HEK293 (cell line): Measurements from ENCODE around the gene NEK6.

Source experiments
- CTCF ChIA-PET: fragments of 350-600 bp; formaldehyde crosslinking; extraction: SDS; loops from one replicate; lab custom pipeline; 2021; ENCODE audit warnings: antibody characterized with exemption; lab: Yijun Ruan, JAX
- POLR2A ChIA-PET: fragments of 300-600 bp; formaldehyde crosslinking; extraction: SDS; loops from one replicate; lab custom pipeline; 2020; ENCODE audit warnings: antibody characterized with exemption, inconsistent platforms; lab: Yijun Ruan, JAX
- H3K27ac ChIP-seq: fragments of 200-500 bp; sonication (Bioruptor generic); 2 replicates; pipeline ENCODE4 v1.5.1; 2014; ENCODE audit warnings: low read depth, low read length, control low read depth, inconsistent platforms; ENCODE audit errors: extremely low read depth
- H3K36me3 ChIP-seq, 2 experiments: fragments of 200-500 bp in 1 of 2; sonication (Bioruptor generic) in 1 of 2; 1 replicate in 1 of 2; 2 replicates in 1 of 2; pipeline ENCODE4 v1.5.1; 2014 to 2017; ENCODE audit warnings: inconsistent platforms in 2 of 2, low read length in 2 of 2; ENCODE audit not compliant: control insufficient read depth in 2 of 2, insufficient read depth in 1 of 2
- H3K4me1 ChIP-seq: fragments of 200-500 bp; sonication (Bioruptor generic); 2 replicates; pipeline ENCODE4 v1.5.1; 2014; ENCODE audit warnings: mild to moderate bottlenecking, low read length, inconsistent platforms; ENCODE audit not compliant: control insufficient read depth, insufficient read depth
- H3K4me3 ChIP-seq: 2 replicates; pipeline ENCODE4 v1.5.1; 2011; ENCODE audit warnings: low read depth, mild to moderate bottlenecking, control low read depth, low read length, moderate library complexity
- H3K9me3 ChIP-seq: fragments of 200-500 bp; sonication (Bioruptor generic); 2 replicates; pipeline ENCODE4 v1.5.1; 2014; ENCODE audit warnings: low read depth, low read length, inconsistent platforms; ENCODE audit not compliant: control insufficient read depth, insufficient read depth
- KLF10 ChIP-seq: fragments of 450-650 bp; IDR thresholded peaks from 2 replicates; pipeline ENCODE4 v1.5.1; 2018; ENCODE audit warnings: missing biosample characterization, mild to moderate bottlenecking, missing genetic modification characterization
- MZF1 ChIP-seq: fragments of 450-650 bp; formaldehyde crosslinking; IDR thresholded peaks from 2 replicates; pipeline ENCODE4 v1.5.1; 2017; ENCODE audit warnings: missing biosample characterization, missing genetic modification characterization, borderline replicate concordance
- PRDM1 ChIP-seq: fragments of 450-650 bp; formaldehyde crosslinking; IDR thresholded peaks from 2 replicates; pipeline ENCODE4; 2016; ENCODE audit warnings: missing biosample characterization, missing genetic modification characterization
- SP7 ChIP-seq: fragments of 450-650 bp; formaldehyde crosslinking; IDR thresholded peaks from 2 replicates; pipeline ENCODE4 v1.5.1; 2016; ENCODE audit warnings: missing biosample characterization, missing genetic modification characterization
- ZBTB17 ChIP-seq: fragments of 450-650 bp; formaldehyde crosslinking; IDR thresholded peaks from 2 replicates; pipeline ENCODE4 v1.5.1; 2016; ENCODE audit warnings: missing biosample characterization, missing genetic modification characterization
- ZBTB20 ChIP-seq: fragments of 450-650 bp; formaldehyde crosslinking; IDR thresholded peaks from 2 replicates; pipeline ENCODE4 v1.5.1; 2016; ENCODE audit warnings: missing biosample characterization, missing genetic modification characterization
- ZNF121 ChIP-seq: fragments of 450-650 bp; formaldehyde crosslinking; IDR thresholded peaks from 2 replicates; pipeline ENCODE4 v1.5.1; 2016; ENCODE audit warnings: missing biosample characterization, missing genetic modification characterization
- ZNF302 ChIP-seq: fragments of 450-650 bp; formaldehyde crosslinking; IDR thresholded peaks from 2 replicates; pipeline ENCODE4 v1.5.1; 2016; ENCODE audit warnings: missing biosample characterization, missing genetic modification characterization, low read depth
- ZNF335 ChIP-seq: fragments of 450-650 bp; formaldehyde crosslinking; conservative IDR thresholded peaks from 2 replicates; pipeline ENCODE4 v1.5.1; 2016; ENCODE audit warnings: missing biosample characterization, missing genetic modification characterization
- ZNF366 ChIP-seq: fragments of 450-650 bp; formaldehyde crosslinking; conservative IDR thresholded peaks from 2 replicates; pipeline ENCODE4 v1.5.1; 2016; ENCODE audit warnings: missing biosample characterization, missing genetic modification characterization
- ZNF510 ChIP-seq: fragments of 450-650 bp; formaldehyde crosslinking; IDR thresholded peaks from 2 replicates; pipeline ENCODE4 v1.5.1; 2018; ENCODE audit warnings: mild to moderate bottlenecking, missing genetic modification characterization, missing biosample characterization; ENCODE audit not compliant: insufficient replicate concordance
- ZNF549 ChIP-seq: fragments of 450-650 bp; IDR thresholded peaks from 2 replicates; pipeline ENCODE4 v1.5.1; 2018; ENCODE audit warnings: missing biosample characterization, missing genetic modification characterization, mild to moderate bottlenecking, inconsistent platforms, moderate library complexity
- ZNF555 ChIP-seq: fragments of 450-650 bp; formaldehyde crosslinking; conservative IDR thresholded peaks from 2 replicates; pipeline ENCODE4 v1.5.1; 2017; ENCODE audit warnings: missing biosample characterization, mild to moderate bottlenecking, missing genetic modification characterization, inconsistent platforms
- ZNF600 ChIP-seq: fragments of 450-650 bp; formaldehyde crosslinking; IDR thresholded peaks from 2 replicates; pipeline ENCODE4 v1.5.1; 2016; ENCODE audit warnings: missing biosample characterization, missing genetic modification characterization
- ZNF654 ChIP-seq: fragments of 450-650 bp; formaldehyde crosslinking; IDR thresholded peaks from 2 replicates; pipeline ENCODE4 v1.5.1; 2016; ENCODE audit warnings: low read depth, missing biosample characterization, missing genetic modification characterization
- ZNF768 ChIP-seq: fragments of 450-650 bp; formaldehyde crosslinking; IDR thresholded peaks from 2 replicates; pipeline ENCODE4 v1.5.1; 2018; ENCODE audit warnings: missing biosample characterization, mild to moderate bottlenecking, missing genetic modification characterization
- ZNF777 ChIP-seq: fragments of 450-650 bp; formaldehyde crosslinking; IDR thresholded peaks from 2 replicates; pipeline ENCODE4 v1.5.1; 2017; ENCODE audit warnings: missing biosample characterization, missing genetic modification characterization, borderline replicate concordance
- TF ChIP-seq, protein P1 (sequence below): fragments of 450-650 bp; formaldehyde crosslinking; IDR thresholded peaks from 2 replicates; pipeline ENCODE4 v1.5.1; 2017; ENCODE audit warnings: missing biosample characterization, missing genetic modification characterization
- TF ChIP-seq, protein P2 (sequence below): fragments of 450-650 bp; formaldehyde crosslinking; IDR thresholded peaks from 2 replicates; pipeline ENCODE4 v1.5.1; 2016; ENCODE audit warnings: missing biosample characterization, missing genetic modification characterization
- TF ChIP-seq, protein P3 (sequence below): fragments of 450-650 bp; formaldehyde crosslinking; IDR thresholded peaks from 2 replicates; pipeline ENCODE4 v1.5.1; 2016; ENCODE audit warnings: missing biosample characterization, missing genetic modification characterization, borderline replicate concordance
- TF ChIP-seq, protein P4 (sequence below): fragments of 450-650 bp; formaldehyde crosslinking; IDR thresholded peaks from 2 replicates; pipeline ENCODE4 v1.5.1; 2016; ENCODE audit warnings: missing biosample characterization, missing genetic modification characterization
- TF ChIP-seq, protein P5 (sequence below): fragments of 450-650 bp; formaldehyde crosslinking; IDR thresholded peaks from 2 replicates; pipeline ENCODE4 v1.5.1; 2016; ENCODE audit warnings: missing biosample characterization, missing genetic modification characterization
- TF ChIP-seq, protein P6 (sequence below): fragments of 450-650 bp; formaldehyde crosslinking; IDR thresholded peaks from 2 replicates; pipeline ENCODE4 v1.5.1; 2016; ENCODE audit warnings: missing biosample characterization, missing genetic modification characterization, low read depth
- TF ChIP-seq, protein P7 (sequence below): fragments of 450-650 bp; formaldehyde crosslinking; IDR thresholded peaks from 2 replicates; pipeline ENCODE4 v1.5.1; 2016; ENCODE audit warnings: missing biosample characterization, missing genetic modification characterization

NEK6 gene

DNA sequence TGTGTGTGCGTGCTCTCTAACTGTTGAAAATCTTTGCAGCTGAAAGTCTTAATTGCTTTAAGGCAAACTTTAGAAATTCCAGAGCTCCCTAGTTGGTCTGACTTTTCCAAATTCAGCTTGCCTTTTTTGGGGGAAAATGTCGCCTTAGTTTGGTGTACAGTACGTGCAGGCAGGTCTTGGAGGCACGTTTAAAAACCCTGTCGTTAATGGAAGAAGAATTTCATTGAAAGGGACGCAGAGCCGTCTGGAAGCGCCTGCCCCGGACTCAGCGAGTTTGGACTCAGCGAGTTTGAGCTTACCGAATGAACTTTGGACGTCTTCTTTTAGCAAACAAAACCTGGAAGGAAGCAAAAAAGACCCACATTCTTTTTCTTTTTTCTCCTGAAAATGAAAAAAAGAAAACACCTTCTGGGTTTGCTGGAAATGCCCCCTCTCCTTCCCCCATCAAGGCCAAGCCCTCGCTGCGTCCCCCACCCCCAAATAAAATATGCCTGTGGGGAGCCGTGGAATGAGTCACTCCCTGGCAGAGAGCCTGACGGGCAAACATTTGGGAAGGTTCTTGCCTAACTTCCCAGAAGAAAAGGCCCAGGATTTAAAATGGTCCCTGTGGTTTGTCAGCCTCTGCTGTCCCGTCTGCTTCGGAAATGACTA, 1.5 kb downstream of the NEK6 start:
- Histone ChIP-seq H3K4me1 (peaks cover 5% of the 10 kb centered on the region), H3K27ac (peak overlapping the region; percentile 80), H3K4me3 (peak overlapping the region; percentile 76), H3K36me3 (no peaks in the 10 kb centered on the region), H3K9me3 (no peaks in the 10 kb centered on the region)
- POLR2A ChIA-PET, result interaction anchor here (0.6 kb wide), 1 partner anchor 115 kb away, joined by 3 read pairs; no protein-coding TSS in a partner anchor
- CTCF ChIA-PET, result interaction anchor here (0.5 to 0.9 kb wide), 4 partner anchors 132 to 1962 kb away, joined by 3 to 4 read pairs (median 4); no protein-coding TSS in a partner anchor
- peak; percentile 37; the same call in 1 of the 2 replicates for TF ChIP-seq PRDM1 (tag by site-specific recombination)
- TF ChIP-seq ZNF654 (tag by site-specific recombination), result no peak
- peak; percentile 76 for TF ChIP-seq ZBTB20 (tag by site-specific recombination)
- TF ChIP-seq, protein P1, sequence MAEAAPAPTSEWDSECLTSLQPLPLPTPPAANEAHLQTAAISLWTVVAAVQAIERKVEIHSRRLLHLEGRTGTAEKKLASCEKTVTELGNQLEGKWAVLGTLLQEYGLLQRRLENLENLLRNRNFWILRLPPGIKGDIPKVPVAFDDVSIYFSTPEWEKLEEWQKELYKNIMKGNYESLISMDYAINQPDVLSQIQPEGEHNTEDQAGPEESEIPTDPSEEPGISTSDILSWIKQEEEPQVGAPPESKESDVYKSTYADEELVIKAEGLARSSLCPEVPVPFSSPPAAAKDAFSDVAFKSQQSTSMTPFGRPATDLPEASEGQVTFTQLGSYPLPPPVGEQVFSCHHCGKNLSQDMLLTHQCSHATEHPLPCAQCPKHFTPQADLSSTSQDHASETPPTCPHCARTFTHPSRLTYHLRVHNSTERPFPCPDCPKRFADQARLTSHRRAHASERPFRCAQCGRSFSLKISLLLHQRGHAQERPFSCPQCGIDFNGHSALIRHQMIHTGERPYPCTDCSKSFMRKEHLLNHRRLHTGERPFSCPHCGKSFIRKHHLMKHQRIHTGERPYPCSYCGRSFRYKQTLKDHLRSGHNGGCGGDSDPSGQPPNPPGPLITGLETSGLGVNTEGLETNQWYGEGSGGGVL (tag by site-specific recombination), result peak; percentile 84
- TF ChIP-seq KLF10, result peak; percentile 65; the same call in 1 of the 2 replicates
- TF ChIP-seq MZF1 (tag by site-specific recombination), result peak; percentile 49; the same call in 1 of the 2 replicates
- TF ChIP-seq, protein P2, sequence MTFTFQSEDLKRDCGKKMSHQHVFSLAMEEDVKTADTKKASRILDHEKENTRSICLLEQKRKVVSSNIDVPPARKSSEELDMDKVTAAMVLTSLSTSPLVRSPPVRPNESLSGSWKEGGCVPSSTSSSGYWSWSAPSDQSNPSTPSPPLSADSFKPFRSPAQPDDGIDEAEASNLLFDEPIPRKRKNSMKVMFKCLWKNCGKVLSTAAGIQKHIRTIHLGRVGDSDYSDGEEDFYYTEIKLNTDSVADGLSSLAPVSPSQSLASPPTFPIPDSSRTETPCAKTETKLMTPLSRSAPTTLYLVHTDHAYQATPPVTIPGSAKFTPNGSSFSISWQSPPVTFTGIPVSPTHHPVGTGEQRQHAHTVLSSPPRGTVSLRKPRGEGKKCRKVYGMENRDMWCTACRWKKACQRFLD (tag by site-specific recombination), result no peak
- peak; percentile 36; the same call in 1 of the 2 replicates for TF ChIP-seq ZNF366 (tag by site-specific recombination)
- TF ChIP-seq, protein P3, sequence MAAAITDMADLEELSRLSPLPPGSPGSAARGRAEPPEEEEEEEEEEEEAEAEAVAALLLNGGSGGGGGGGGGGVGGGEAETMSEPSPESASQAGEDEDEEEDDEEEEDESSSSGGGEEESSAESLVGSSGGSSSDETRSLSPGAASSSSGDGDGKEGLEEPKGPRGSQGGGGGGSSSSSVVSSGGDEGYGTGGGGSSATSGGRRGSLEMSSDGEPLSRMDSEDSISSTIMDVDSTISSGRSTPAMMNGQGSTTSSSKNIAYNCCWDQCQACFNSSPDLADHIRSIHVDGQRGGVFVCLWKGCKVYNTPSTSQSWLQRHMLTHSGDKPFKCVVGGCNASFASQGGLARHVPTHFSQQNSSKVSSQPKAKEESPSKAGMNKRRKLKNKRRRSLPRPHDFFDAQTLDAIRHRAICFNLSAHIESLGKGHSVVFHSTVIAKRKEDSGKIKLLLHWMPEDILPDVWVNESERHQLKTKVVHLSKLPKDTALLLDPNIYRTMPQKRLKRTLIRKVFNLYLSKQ (tag by site-specific recombination), result no peak
- 0 out of 2 replicates have a peak, but pooled peaks have one; percentile 13 for TF ChIP-seq ZBTB17
- TF ChIP-seq ZNF768, result no peak
- no peak for TF ChIP-seq ZNF777
- TF ChIP-seq ZNF335, result peak; percentile 52
- TF ChIP-seq, protein P4, sequence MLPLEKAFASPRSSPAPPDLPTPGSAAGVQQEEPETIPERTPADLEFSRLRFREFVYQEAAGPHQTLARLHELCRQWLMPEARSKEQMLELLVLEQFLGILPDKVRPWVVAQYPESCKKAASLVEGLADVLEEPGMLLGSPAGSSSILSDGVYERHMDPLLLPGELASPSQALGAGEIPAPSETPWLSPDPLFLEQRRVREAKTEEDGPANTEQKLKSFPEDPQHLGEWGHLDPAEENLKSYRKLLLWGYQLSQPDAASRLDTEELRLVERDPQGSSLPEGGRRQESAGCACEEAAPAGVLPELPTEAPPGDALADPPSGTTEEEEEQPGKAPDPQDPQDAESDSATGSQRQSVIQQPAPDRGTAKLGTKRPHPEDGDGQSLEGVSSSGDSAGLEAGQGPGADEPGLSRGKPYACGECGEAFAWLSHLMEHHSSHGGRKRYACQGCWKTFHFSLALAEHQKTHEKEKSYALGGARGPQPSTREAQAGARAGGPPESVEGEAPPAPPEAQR (tag by site-specific recombination), result no peak
- 0 out of 2 replicates have a peak, but pooled peaks have one; percentile 18 for TF ChIP-seq ZNF121 (tag by site-specific recombination)
- TF ChIP-seq ZNF510 (tag by site-specific recombination), result no peak
- TF ChIP-seq ZNF555 (tag by site-specific recombination), result no peak
- TF ChIP-seq, protein P5, sequence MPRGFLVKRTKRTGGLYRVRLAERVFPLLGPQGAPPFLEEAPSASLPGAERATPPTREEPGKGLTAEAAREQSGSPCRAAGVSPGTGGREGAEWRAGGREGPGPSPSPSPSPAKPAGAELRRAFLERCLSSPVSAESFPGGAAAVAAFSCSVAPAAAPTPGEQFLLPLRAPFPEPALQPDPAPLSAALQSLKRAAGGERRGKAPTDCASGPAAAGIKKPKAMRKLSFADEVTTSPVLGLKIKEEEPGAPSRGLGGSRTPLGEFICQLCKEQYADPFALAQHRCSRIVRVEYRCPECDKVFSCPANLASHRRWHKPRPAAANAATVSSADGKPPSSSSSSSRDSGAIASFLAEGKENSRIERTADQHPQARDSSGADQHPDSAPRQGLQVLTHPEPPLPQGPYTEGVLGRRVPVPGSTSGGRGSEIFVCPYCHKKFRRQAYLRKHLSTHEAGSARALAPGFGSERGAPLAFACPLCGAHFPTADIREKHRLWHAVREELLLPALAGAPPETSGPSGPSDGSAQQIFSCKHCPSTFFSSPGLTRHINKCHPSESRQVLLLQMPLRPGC, result no peak
- peak; percentile 66 for TF ChIP-seq ZNF549 (tag by site-specific recombination)
- TF ChIP-seq, protein P6, sequence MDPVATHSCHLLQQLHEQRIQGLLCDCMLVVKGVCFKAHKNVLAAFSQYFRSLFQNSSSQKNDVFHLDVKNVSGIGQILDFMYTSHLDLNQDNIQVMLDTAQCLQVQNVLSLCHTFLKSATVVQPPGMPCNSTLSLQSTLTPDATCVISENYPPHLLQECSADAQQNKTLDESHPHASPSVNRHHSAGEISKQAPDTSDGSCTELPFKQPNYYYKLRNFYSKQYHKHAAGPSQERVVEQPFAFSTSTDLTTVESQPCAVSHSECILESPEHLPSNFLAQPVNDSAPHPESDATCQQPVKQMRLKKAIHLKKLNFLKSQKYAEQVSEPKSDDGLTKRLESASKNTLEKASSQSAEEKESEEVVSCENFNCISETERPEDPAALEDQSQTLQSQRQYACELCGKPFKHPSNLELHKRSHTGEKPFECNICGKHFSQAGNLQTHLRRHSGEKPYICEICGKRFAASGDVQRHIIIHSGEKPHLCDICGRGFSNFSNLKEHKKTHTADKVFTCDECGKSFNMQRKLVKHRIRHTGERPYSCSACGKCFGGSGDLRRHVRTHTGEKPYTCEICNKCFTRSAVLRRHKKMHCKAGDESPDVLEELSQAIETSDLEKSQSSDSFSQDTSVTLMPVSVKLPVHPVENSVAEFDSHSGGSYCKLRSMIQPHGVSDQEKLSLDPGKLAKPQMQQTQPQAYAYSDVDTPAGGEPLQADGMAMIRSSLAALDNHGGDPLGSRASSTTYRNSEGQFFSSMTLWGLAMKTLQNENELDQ, result no peak
- TF ChIP-seq SP7 (tag by site-specific recombination), result peak; percentile 40; the same call in 1 of the 2 replicates
- peak; percentile 34; the same call in 1 of the 2 replicates for TF ChIP-seq ZNF600 (tag by site-specific recombination)
- TF ChIP-seq, protein P7, sequence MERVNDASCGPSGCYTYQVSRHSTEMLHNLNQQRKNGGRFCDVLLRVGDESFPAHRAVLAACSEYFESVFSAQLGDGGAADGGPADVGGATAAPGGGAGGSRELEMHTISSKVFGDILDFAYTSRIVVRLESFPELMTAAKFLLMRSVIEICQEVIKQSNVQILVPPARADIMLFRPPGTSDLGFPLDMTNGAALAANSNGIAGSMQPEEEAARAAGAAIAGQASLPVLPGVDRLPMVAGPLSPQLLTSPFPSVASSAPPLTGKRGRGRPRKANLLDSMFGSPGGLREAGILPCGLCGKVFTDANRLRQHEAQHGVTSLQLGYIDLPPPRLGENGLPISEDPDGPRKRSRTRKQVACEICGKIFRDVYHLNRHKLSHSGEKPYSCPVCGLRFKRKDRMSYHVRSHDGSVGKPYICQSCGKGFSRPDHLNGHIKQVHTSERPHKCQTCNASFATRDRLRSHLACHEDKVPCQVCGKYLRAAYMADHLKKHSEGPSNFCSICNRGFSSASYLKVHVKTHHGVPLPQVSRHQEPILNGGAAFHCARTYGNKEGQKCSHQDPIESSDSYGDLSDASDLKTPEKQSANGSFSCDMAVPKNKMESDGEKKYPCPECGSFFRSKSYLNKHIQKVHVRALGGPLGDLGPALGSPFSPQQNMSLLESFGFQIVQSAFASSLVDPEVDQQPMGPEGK (tag by site-specific recombination), result peak; percentile 85
- no peak for TF ChIP-seq ZNF302 (tag by site-specific recombination)
